Endometrium (tissue), 2 donors: ENCODE measurements around the gene HTR2A.

ENCODE experiments used
- FAIRE-seq: peaks from 2 replicates; lab custom pipeline; 2012; peaks lifted over from hg19 to GRCh38; lab: Jason Lieb, UNC
- donor health status: control.
- donor health status: control.

Gene HTR2A

GRCh38 chr13:46896341-46897137 lies at the start of gene HTR2A:
Gene HTR2A (minus strand): TSS chr13:46897053. CDS start chr13:46895906, 1,147 bp downstream.
- no peak for FAIRE-seq

- no peak for FAIRE-seq
Observed at GRCh38 chr13:46936525-46936924, 39.7 kb upstream of the HTR2A start.

- no peak for FAIRE-seq
Observed at GRCh38 chr13:46934749-46935148, 37.9 kb upstream of the HTR2A start.

- FAIRE-seq: peak; percentile 23
Observed at GRCh38 chr13:46926916-46927590, 30.2 kb upstream of the HTR2A start.

GRCh38 chr13:46925486-46925885 lies 28.6 kb upstream of the HTR2A start:
- no peak for FAIRE-seq

GRCh38 chr13:46914341-46914740 lies 17.5 kb upstream of the HTR2A start:
- FAIRE-seq: no peak

GRCh38 chr13:46913757-46914156 lies 16.9 kb upstream of the HTR2A start:
- no peak for FAIRE-seq

- no peak for FAIRE-seq
Observed at GRCh38 chr13:46909042-46909441, 12.2 kb upstream of the HTR2A start.

GRCh38 chr13:46908501-46908900 lies 11.6 kb upstream of the HTR2A start:
- no peak for FAIRE-seq

GRCh38 chr13:46906405-46906804 lies 9.6 kb upstream of the HTR2A start:
- FAIRE-seq: no peak

- FAIRE-seq: no peak
Observed at GRCh38 chr13:46905249-46905648, 8.4 kb upstream of the HTR2A start.

- FAIRE-seq: no peak
Observed at GRCh38 chr13:46903748-46904147, 6.9 kb upstream of the HTR2A start.

- no peak for FAIRE-seq
Observed at GRCh38 chr13:46901721-46902120, 4.9 kb upstream of the HTR2A start.

GRCh38 chr13:46899801-46900200 lies 2.9 kb upstream of the HTR2A start:
- FAIRE-seq: no peak

GRCh38 chr13:46895381-46895780 lies 1.5 kb downstream of the HTR2A start:
- FAIRE-seq: no peak

- FAIRE-seq: no peak
Observed at GRCh38 chr13:46894568-46894967, 2.3 kb downstream of the HTR2A start.

- FAIRE-seq: no peak
Observed at GRCh38 chr13:46893798-46894560, 2.9 kb downstream of the HTR2A start.

- FAIRE-seq: no peak
Observed at GRCh38 chr13:46893221-46893740, 3.6 kb downstream of the HTR2A start.

GRCh38 chr13:46885018-46885417 lies 11.8 kb downstream of the HTR2A start:
- FAIRE-seq: no peak

GRCh38 chr13:46884531-46884930 lies 12.3 kb downstream of the HTR2A start:
- no peak for FAIRE-seq

GRCh38 chr13:46881621-46882020 lies 15.2 kb downstream of the HTR2A start:
- no peak for FAIRE-seq

GRCh38 chr13:46874006-46874405 lies 22.8 kb downstream of the HTR2A start:
- FAIRE-seq: no peak

GRCh38 chr13:46871557-46871956 lies 25.3 kb downstream of the HTR2A start:
- FAIRE-seq: no peak
